Kidney (tissue), 14 donors: ENCODE measurements around the gene ESYT2. TPM values are rescaled to one million over a fixed set of nuclear protein-coding genes. Genes with fewer than 3 reads are reported as not detected.

Experiments
- DNase-seq, 5 donors: peaks; one replicate each; pipeline ENCODE4 v3.0.0-alpha.2; 2013 to 2020
- FAIRE-seq: peaks from 2 replicates; lab custom pipeline; 2012; peaks lifted over from hg19 to GRCh38; lab: Jason Lieb, UNC
- H3K27ac ChIP-seq, 2 donors: one replicate each; pipeline ENCODE4 v1.7.0; 2013; ENCODE audit warnings: low read depth in 2 of 2, low read length in 2 of 2, inconsistent platforms in 1 of 2
- H3K27me3 ChIP-seq: one replicate; pipeline ENCODE4 v1.7.1; 2013; ENCODE audit warnings: low read length, inconsistent platforms; ENCODE audit not compliant: control insufficient read depth, insufficient read depth
- H3K36me3 ChIP-seq, 3 donors: one replicate each; pipeline versions ENCODE4 v1.7.0 to v1.7.1; 2013; ENCODE audit warnings: low read length in 3 of 3, control low read depth in 1 of 3, inconsistent platforms in 1 of 3; ENCODE audit not compliant: insufficient read depth in 3 of 3, control insufficient read depth in 2 of 3
- H3K4me1 ChIP-seq, 3 donors: one replicate each; pipeline versions ENCODE4 v1.7.0 to v1.7.1; 2013; ENCODE audit warnings: low read length in 3 of 3, inconsistent platforms in 1 of 3, low read depth in 1 of 3; ENCODE audit not compliant: control insufficient read depth in 2 of 3, insufficient read depth in 2 of 3
- H3K4me3 ChIP-seq, 3 donors: one replicate each; pipeline versions ENCODE4 v1.7.0 to v1.8.1; 2013; ENCODE audit warnings: low read length in 3 of 3, control low read depth in 1 of 3, inconsistent platforms in 1 of 3
- H3K9ac ChIP-seq, 3 donors: one replicate each; pipeline versions ENCODE4 v1.7.0 to v1.7.1; 2013; ENCODE audit warnings: low read length in 3 of 3, control low read depth in 1 of 3, inconsistent platforms in 1 of 3
- H3K9me3 ChIP-seq, 3 donors: one replicate each; pipeline versions ENCODE4 v1.7.0 to v1.7.1; 2013; ENCODE audit warnings: low read length in 3 of 3, control low read depth in 1 of 3, inconsistent platforms in 1 of 3; ENCODE audit not compliant: control insufficient read depth in 2 of 3, insufficient read depth in 1 of 3
- intact Hi-C: fragments of 100-400 bp; cut with DNase I; formaldehyde crosslinking; loops from one replicate; pipeline ENCODE4 v1.11.1; 2022
- polyA plus RNA-seq: library from polyadenylated mRNA; stranded (reverse); fragments of 350-450 nt; fragmentation: Illumina TruSeq; extraction: RNeasy Lipid Tissue Mini Kit (QIAGEN cat#74804); gene quantifications from one replicate; pipeline ENCODE4 v1.2.3, GENCODE V29; 2014; ENCODE audit warnings: low read depth, low replicate concordance; ENCODE audit not compliant: insufficient read depth
- total RNA-seq: library from RNA; stranded (reverse); fragmentation: NEBNext Ultra II Directional; extraction: Animal tissue kit (Norgen Biotek cat#: 25700); gene quantifications from one replicate; pipeline ENCODE4 v1.2.1, GENCODE V29; 2021
- TF ChIP-seq, protein P1 (sequence below): IDR thresholded peaks from 3 replicates; pipeline ENCODE4 v1.5.1; 2012; ENCODE audit warnings: mild to moderate bottlenecking, moderate library complexity, borderline replicate concordance; ENCODE audit not compliant: insufficient read depth; ENCODE audit errors: extremely low read depth
- donor health status: control.
- donor health status: control.
- donor health status: control.
- donor health status: control.
- donor health status: control.
- donor health status: DM: yes; HTN: yes; CAD: no.
- donor health status: Normal renal cell carcinoma (clear cell type).

ESYT2 gene
- total and polyA plus RNA-seq, 2 donors from 2014 or later = 19.4 to 95.8 TPM

- Histone ChIP-seq H3K9ac (no peak overlapping the region), H3K27me3 (no peaks in the 10 kb centered on the region), H3K36me3 (no peaks in the 10 kb centered on the region), H3K27ac (peak overlapping the region in 1 of 2 donors; percentile 19), H3K4me3 (no peak overlapping the region), H3K9me3 (no peaks in the 10 kb centered on the region), H3K4me1 (peaks cover 8 to 31% (median 26%) of the 10 kb centered on the region in 3 donors)
- FAIRE-seq = no peak
- TF ChIP-seq, protein P1, sequence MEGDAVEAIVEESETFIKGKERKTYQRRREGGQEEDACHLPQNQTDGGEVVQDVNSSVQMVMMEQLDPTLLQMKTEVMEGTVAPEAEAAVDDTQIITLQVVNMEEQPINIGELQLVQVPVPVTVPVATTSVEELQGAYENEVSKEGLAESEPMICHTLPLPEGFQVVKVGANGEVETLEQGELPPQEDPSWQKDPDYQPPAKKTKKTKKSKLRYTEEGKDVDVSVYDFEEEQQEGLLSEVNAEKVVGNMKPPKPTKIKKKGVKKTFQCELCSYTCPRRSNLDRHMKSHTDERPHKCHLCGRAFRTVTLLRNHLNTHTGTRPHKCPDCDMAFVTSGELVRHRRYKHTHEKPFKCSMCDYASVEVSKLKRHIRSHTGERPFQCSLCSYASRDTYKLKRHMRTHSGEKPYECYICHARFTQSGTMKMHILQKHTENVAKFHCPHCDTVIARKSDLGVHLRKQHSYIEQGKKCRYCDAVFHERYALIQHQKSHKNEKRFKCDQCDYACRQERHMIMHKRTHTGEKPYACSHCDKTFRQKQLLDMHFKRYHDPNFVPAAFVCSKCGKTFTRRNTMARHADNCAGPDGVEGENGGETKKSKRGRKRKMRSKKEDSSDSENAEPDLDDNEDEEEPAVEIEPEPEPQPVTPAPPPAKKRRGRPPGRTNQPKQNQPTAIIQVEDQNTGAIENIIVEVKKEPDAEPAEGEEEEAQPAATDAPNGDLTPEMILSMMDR = no peak
- intact Hi-C loops = no loop called here
- DNase-seq = no peak
Measured at GRCh38 chr7:158815800-158816128, 13.5 kb downstream of the ESYT2 start.

GRCh38 chr7:158815083-158815799 lies 14.1 kb downstream of the ESYT2 start:
- H3K4me1 ChIP-seq = peaks cover 8 to 31% (median 26%) of the 10 kb centered on the region in 3 donors
- TF ChIP-seq, protein P1 = no peak
- intact Hi-C loops = no loop called here
- no peak overlapping the region for H3K27ac ChIP-seq
- no peaks in the 10 kb centered on the region for H3K27me3 ChIP-seq
- DNase-seq (peak in 4 of 5 donors; percentile 15 to 66 (median 48)), FAIRE-seq (no peak)
- H3K4me3 ChIP-seq = no peak overlapping the region
- no peaks in the 10 kb centered on the region for H3K36me3 ChIP-seq
- no peak overlapping the region for H3K9ac ChIP-seq
- H3K9me3 ChIP-seq = no peaks in the 10 kb centered on the region

- Histone ChIP-seq H3K36me3 (no peaks in the 10 kb centered on the region), H3K27me3 (no peaks in the 10 kb centered on the region), H3K4me1 (peaks cover 8 to 31% (median 26%) of the 10 kb centered on the region in 3 donors), H3K9ac (no peak overlapping the region), H3K9me3 (no peaks in the 10 kb centered on the region), H3K4me3 (no peak overlapping the region), H3K27ac (no peak overlapping the region)
- no peak for FAIRE-seq
- TF ChIP-seq, protein P1 = no peak
- no peak for DNase-seq
- intact Hi-C loops = no loop called here
Measured at GRCh38 chr7:158814637-158815036, 14.7 kb downstream of the ESYT2 start.

DNA sequence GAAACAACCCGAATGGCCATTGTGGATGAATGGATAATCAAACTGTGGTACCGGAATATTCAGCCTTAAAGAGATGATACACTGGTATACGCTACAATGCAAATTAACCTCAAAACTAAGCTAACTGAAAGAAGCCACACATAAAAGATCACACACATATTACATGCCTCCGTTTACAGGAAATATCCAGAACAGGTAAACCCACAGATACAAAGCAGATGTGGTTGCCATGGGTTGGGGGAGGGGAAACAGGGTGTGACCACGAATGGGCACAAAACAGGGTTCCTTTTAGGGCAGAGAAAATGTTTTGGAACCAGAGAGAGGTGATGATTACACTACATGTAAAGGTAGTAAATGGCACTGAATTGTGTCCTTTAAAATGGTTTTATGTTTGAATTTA lies 16.6 kb downstream of the ESYT2 start:
- intact Hi-C loops = no loop called here
- no peaks in the 10 kb centered on the region for H3K27me3 ChIP-seq
- no peak for DNase-seq
- H3K9ac ChIP-seq = no peak overlapping the region
- H3K4me3 ChIP-seq = no peak overlapping the region
- peaks cover under 1 to 18% (median 16%) of the 10 kb centered on the region in 3 donors for H3K4me1 ChIP-seq
- H3K36me3 ChIP-seq = peaks cover 0 to 3% (median 0%) of the 10 kb centered on the region in 3 donors
- no peak for FAIRE-seq
- no peak overlapping the region for H3K27ac ChIP-seq
- no peaks in the 10 kb centered on the region for H3K9me3 ChIP-seq
- TF ChIP-seq, protein P1 = no peak
